Measurements from ENCODE around the gene GRIA4.

- no peak for TF ChIP-seq POLR2A (IDR thresholded peaks at IDR 0.05; ENCODE audit: extremely low read depth, insufficient read length)
- TF ChIP-seq, protein P1, sequence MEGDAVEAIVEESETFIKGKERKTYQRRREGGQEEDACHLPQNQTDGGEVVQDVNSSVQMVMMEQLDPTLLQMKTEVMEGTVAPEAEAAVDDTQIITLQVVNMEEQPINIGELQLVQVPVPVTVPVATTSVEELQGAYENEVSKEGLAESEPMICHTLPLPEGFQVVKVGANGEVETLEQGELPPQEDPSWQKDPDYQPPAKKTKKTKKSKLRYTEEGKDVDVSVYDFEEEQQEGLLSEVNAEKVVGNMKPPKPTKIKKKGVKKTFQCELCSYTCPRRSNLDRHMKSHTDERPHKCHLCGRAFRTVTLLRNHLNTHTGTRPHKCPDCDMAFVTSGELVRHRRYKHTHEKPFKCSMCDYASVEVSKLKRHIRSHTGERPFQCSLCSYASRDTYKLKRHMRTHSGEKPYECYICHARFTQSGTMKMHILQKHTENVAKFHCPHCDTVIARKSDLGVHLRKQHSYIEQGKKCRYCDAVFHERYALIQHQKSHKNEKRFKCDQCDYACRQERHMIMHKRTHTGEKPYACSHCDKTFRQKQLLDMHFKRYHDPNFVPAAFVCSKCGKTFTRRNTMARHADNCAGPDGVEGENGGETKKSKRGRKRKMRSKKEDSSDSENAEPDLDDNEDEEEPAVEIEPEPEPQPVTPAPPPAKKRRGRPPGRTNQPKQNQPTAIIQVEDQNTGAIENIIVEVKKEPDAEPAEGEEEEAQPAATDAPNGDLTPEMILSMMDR (IDR thresholded peaks at IDR 0.05; ENCODE audit: low read depth, low read length), result no peak
These were observed 391.6 kb downstream of the GRIA4 start for GRCh38 chr11:106001304-106002012.

All from NB4 (cell line).